ENCODE data around the gene LYRM1.

Gene LYRM1

GRCh38 chr16:20853143-20853542 lies 47.4 kb upstream of the LYRM1 start:
- Histone ChIP-seq H3K9me3 (ENCODE audit: insufficient read depth, low read length) (no peaks in the 10 kb centered on the region), H4K20me1 (ENCODE audit: low read depth, low read length) (no peaks in the 10 kb centered on the region), H3F3A (ENCODE audit: insufficient read depth) (no peaks in the 10 kb centered on the region), H3K9me2 (replicated peaks; ENCODE audit: insufficient read depth, low read length) (no peaks in the 10 kb centered on the region), H3K27me3 (ENCODE audit: low read length) (no peaks in the 10 kb centered on the region), H3K9ac (ENCODE audit: low read length) (no peak overlapping the region), H3K27ac (ENCODE audit: low read depth, low read length) (no peak overlapping the region), H3K4me3 (ENCODE audit: insufficient read depth, low read length, poor library complexity, severe bottlenecking) (no peak overlapping the region), H3K36me3 (ENCODE audit: low read length) (no peaks in the 10 kb centered on the region), H3K79me2 (ENCODE audit: insufficient read depth, low read length) (no peaks in the 10 kb centered on the region), H3K4me2 (ENCODE audit: low read depth, low read length, poor library complexity, severe bottlenecking) (no peak overlapping the region), H2AFZ (ENCODE audit: low read depth, low read length, severe bottlenecking) (no peak overlapping the region)
- TF ChIP-seq CTCF (IDR thresholded peaks at IDR 0.05; ENCODE audit: insufficient read depth, low read length, poor library complexity, severe bottlenecking) (no peak), EZH2phosphoT487 (conservative IDR thresholded peaks at IDR 0.05; ENCODE audit: low read length) (no peak)

GRCh38 chr16:20853981-20854620 lies 46.5 kb upstream of the LYRM1 start:
- Histone ChIP-seq H3K27me3 (ENCODE audit: low read length) (no peaks in the 10 kb centered on the region), H3K36me3 (ENCODE audit: low read length) (no peaks in the 10 kb centered on the region), H3K4me2 (ENCODE audit: low read depth, low read length, poor library complexity, severe bottlenecking) (no peak overlapping the region), H2AFZ (ENCODE audit: low read depth, low read length, severe bottlenecking) (no peak overlapping the region), H3K9me2 (replicated peaks; ENCODE audit: insufficient read depth, low read length) (no peaks in the 10 kb centered on the region), H3K79me2 (ENCODE audit: insufficient read depth, low read length) (no peaks in the 10 kb centered on the region), H3K4me3 (ENCODE audit: insufficient read depth, low read length, poor library complexity, severe bottlenecking) (no peak overlapping the region), H3K27ac (ENCODE audit: low read depth, low read length) (no peak overlapping the region), H4K20me1 (ENCODE audit: low read depth, low read length) (no peaks in the 10 kb centered on the region), H3K9me3 (ENCODE audit: insufficient read depth, low read length) (no peaks in the 10 kb centered on the region), H3F3A (ENCODE audit: insufficient read depth) (no peaks in the 10 kb centered on the region), H3K9ac (ENCODE audit: low read length) (no peak overlapping the region)
- TF ChIP-seq EZH2phosphoT487 (conservative IDR thresholded peaks at IDR 0.05; ENCODE audit: low read length): no peak
- TF ChIP-seq CTCF (IDR thresholded peaks at IDR 0.05; ENCODE audit: insufficient read depth, low read length, poor library complexity, severe bottlenecking): no peak

DNA sequence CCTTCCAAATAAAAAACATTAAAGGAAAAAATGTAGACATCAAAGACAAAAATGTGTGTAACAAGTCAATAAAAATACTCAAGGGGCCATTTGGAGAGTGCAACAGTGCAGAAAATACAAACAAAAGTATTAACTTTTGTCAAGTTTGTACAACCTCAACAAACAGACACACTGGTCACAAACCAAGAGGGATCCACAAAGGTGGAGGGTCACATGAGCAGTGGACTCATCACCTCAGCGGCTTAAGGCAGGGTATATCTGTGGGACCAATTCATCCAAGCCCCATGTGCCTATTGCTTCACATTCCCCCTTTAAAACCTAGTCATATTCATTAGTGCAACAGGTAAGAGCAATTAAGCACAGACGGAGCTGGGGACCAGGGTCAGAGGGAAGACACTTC lies 45.6 kb upstream of the LYRM1 start:
- no peaks in the 10 kb centered on the region for H3K27me3 ChIP-seq (ENCODE audit: low read length)
- H3K79me2 ChIP-seq (ENCODE audit: insufficient read depth, low read length): no peaks in the 10 kb centered on the region
- no peaks in the 10 kb centered on the region for H3K9me2 ChIP-seq (replicated peaks; ENCODE audit: insufficient read depth, low read length)
- H3K9ac ChIP-seq (ENCODE audit: low read length): no peak overlapping the region
- H3K9me3 ChIP-seq (ENCODE audit: insufficient read depth, low read length): no peaks in the 10 kb centered on the region
- no peak overlapping the region for H2AFZ ChIP-seq (ENCODE audit: low read depth, low read length, severe bottlenecking)
- no peak overlapping the region for H3K27ac ChIP-seq (ENCODE audit: low read depth, low read length)
- H3K4me3 ChIP-seq (ENCODE audit: insufficient read depth, low read length, poor library complexity, severe bottlenecking): no peak overlapping the region
- TF ChIP-seq CTCF (IDR thresholded peaks at IDR 0.05; ENCODE audit: insufficient read depth, low read length, poor library complexity, severe bottlenecking) (no peak), EZH2phosphoT487 (conservative IDR thresholded peaks at IDR 0.05; ENCODE audit: low read length) (no peak)
- no peak overlapping the region for H3K4me2 ChIP-seq (ENCODE audit: low read depth, low read length, poor library complexity, severe bottlenecking)
- H3K36me3 ChIP-seq (ENCODE audit: low read length): no peaks in the 10 kb centered on the region
- H3F3A ChIP-seq (ENCODE audit: insufficient read depth): no peaks in the 10 kb centered on the region
- no peaks in the 10 kb centered on the region for H4K20me1 ChIP-seq (ENCODE audit: low read depth, low read length)
